IgD-negative memory B cell (primary cell): ENCODE measurements around the gene FLNB. TPM values are rescaled to one million over a fixed set of nuclear protein-coding genes. Genes with fewer than 3 reads are reported as not detected.
"Not testable (repeated sequence)": the region's sequence is repeated elsewhere in the genome, so short reads cannot be mapped to it uniquely, and the experiment has no call there.

Source experiments
- H3K27ac Mint-ChIP-seq, 3 donors: one replicate each; pipeline ENCODE4 v1.8.0; 2020 to 2022; ENCODE audit warnings: mild to moderate bottlenecking in 3 of 3, mixed read lengths in 3 of 3, moderate library complexity in 1 of 3
- H3K27me3 Mint-ChIP-seq: one replicate; pipeline ENCODE4 v1.8.0; 2021; ENCODE audit warnings: mixed read lengths
- H3K36me3 Mint-ChIP-seq: one replicate; pipeline ENCODE4 v1.8.0; 2020; ENCODE audit warnings: mild to moderate bottlenecking, mixed read lengths
- H3K4me1 Mint-ChIP-seq, 3 donors: one replicate each; pipeline ENCODE4 v1.8.0; 2020 to 2022; ENCODE audit warnings: mixed read lengths in 3 of 3, mild to moderate bottlenecking in 1 of 3
- H3K4me3 Mint-ChIP-seq, 4 donors: one replicate each; pipeline ENCODE4 v1.8.0; 2020 to 2022; ENCODE audit warnings: mild to moderate bottlenecking in 4 of 4, mixed read lengths in 4 of 4, moderate library complexity in 3 of 4
- H3K9me3 Mint-ChIP-seq, 3 donors: one replicate each; pipeline ENCODE4 v1.8.0; 2020 to 2021; ENCODE audit warnings: mixed read lengths in 3 of 3, mild to moderate bottlenecking in 1 of 3
- polyA plus RNA-seq: library from polyadenylated mRNA; unstranded; fragments of 300-500 nt; fragmentation: Illumina TruSeq; gene quantifications from one replicate; pipeline ENCODE4 v1.2.3, GENCODE V29; 2021

Gene FLNB
- polyA plus RNA-seq, 1 donor from 2014 or later = 19.7 TPM

DNA sequence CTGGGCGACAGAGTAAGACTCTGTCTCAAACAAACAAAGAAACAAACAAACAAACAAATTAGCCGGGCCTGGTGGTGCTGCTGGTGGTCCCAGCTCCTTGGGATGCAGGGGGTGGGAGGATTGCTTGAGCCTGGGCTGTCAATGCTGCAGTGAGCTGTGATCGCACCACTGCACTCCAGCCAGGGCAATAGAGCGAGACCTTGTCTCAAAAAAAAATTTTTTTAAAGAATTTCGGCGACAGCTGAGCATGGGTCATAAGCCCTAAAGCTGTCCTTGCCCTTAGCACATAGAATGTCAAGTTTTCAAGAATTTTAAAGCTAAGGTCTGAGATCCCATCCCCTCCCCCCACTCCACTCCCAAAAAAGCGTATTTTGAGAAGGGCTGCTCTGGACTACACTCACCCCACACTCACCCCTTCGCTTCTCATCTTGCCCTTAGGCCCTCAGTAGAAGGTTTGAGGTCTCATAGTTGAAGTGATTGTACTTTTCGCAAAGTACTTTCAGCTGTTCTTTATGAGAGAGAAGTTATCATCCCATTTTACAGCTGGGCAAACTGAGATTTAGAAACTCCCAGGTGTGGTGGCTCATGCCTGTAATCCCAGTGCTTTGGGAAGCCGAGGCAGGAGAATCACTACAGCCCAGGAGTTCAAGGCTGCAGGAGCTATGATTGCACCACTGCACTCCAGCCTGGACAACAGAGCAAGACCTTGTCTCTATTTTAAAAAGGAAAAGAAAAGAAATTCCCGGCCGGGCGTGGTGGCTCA is 34.3 kb upstream of the FLNB start:
- peaks cover 0 to 5% (median 2%) of the 10 kb centered on the region in 3 donors for H3K4me1 Mint-ChIP-seq
- H3K4me3 Mint-ChIP-seq = no peak overlapping the region
- H3K9me3 Mint-ChIP-seq = no peaks in the 10 kb centered on the region
- no peaks in the 10 kb centered on the region for H3K36me3 Mint-ChIP-seq
- no peak overlapping the region for H3K27ac Mint-ChIP-seq
- H3K27me3 Mint-ChIP-seq = peaks cover 2% of the 10 kb centered on the region

DNA sequence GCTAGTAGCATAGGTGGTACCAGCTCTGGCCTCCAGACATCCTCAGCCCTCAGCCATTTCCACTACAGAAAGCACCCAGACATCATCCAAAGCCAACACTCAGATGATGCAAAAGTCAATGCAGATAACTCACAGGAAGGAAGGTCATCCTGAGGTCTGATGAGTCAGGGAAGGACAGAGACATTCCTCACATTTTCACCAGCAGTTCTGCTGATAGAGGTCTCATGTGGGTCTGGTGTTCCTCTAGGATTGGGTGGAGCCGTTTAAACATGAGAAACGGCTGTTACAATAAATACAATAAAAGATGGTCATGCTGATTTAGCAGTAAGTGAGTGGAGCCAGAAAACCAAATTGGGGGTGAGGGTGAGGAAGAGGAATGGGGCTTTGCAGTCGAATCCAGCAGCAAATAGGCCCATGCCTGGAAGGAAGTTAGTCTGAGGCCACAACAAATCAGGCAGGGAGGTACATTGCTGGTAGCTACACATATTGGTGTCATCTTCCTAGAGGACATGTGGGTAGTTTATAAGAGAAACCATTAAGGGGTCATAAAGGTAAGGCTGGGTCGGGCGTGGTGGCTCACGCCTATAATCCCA is 33.3 kb upstream of the FLNB start:
- peaks cover 2% of the 10 kb centered on the region for H3K27me3 Mint-ChIP-seq
- H3K36me3 Mint-ChIP-seq = no peaks in the 10 kb centered on the region
- H3K9me3 Mint-ChIP-seq = no peaks in the 10 kb centered on the region
- no peak overlapping the region for H3K4me3 Mint-ChIP-seq
- H3K4me1 Mint-ChIP-seq = peaks cover 0 to 5% (median 2%) of the 10 kb centered on the region in 3 donors
- no peak overlapping the region for H3K27ac Mint-ChIP-seq

DNA sequence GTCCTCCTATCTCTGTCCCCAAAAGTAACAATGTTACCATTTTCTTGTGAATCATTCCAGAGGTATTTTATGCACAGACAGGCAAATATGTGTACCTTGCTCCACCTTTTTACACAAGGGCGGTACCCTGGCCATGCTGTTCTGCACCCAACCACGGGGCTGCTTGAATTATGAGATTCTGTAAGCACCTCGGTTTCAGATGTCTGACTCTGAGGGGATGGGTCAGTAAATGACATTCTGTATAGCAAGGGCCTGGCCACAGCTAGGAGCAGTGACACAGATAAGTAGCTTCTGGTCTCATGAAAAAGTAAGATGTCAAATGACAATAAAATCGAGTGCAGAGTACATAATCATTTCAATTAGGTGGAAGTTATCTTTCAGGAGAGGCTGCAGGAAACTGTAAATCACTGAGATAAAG is 30.4 kb upstream of the FLNB start:
- H3K4me1 Mint-ChIP-seq = peaks cover 9 to 11% (median 10%) of the 10 kb centered on the region in 3 donors
- H3K4me3 Mint-ChIP-seq = no peak overlapping the region
- no peak overlapping the region for H3K27ac Mint-ChIP-seq

DNA sequence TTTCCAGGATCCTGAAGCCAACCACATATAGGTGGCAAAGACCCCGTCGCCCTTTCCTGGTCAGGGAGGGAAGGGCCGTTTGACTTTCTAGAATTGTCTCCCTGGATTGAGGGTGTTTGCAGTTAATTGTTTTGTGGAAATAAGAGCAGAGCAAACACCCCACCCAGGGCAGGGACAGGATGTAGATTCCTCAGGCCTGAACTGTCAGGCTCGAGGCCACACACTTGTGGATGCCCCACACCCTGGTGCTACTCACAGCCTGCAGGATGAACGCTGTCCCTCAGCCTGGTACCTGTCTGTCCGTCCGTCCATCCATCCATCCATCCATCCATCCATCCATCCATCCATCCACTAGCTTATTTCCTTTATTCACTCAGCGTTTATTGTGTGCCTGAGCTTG is 29.9 kb upstream of the FLNB start:
- Mint-ChIP-seq H3K4me1 (peaks cover 11 to 13% (median 11%) of the 10 kb centered on the region in 3 donors), H3K27ac (peak overlapping the region in 1 of 3 donors; percentile 43), H3K9me3 (no peaks in the 10 kb centered on the region), H3K36me3 (no peaks in the 10 kb centered on the region), H3K4me3 (no peak overlapping the region), H3K27me3 (peaks cover 3% of the 10 kb centered on the region)

More for the DNA sequence above, 30.4 kb upstream of the FLNB start:
- peaks cover 3% of the 10 kb centered on the region for H3K27me3 Mint-ChIP-seq
- H3K9me3 Mint-ChIP-seq = no peaks in the 10 kb centered on the region
- H3K36me3 Mint-ChIP-seq = no peaks in the 10 kb centered on the region

DNA sequence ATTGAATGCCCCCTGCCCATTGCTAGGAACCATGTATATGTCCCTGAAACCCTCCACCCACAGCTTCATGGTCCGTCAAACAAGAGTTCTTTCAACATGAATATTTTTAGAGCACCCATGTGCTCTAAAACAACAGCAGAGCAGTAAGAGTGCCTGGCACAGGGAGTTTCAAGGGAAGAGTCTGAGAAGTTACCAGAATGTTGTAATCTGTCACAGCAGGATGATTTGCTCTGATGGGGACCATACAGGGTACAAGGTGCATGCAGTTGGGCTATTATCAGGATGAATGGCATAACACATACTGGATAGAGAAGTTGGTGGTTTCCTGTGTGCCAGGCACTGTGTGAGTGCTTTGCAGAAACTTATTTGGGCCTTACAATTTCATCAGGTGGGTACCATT is 27.8 kb upstream of the FLNB start:
- H3K36me3 Mint-ChIP-seq = no peaks in the 10 kb centered on the region
- peaks cover 3% of the 10 kb centered on the region for H3K27me3 Mint-ChIP-seq
- H3K4me3 Mint-ChIP-seq = no peak overlapping the region
- peaks cover 20 to 21% (median 21%) of the 10 kb centered on the region in 3 donors for H3K4me1 Mint-ChIP-seq
- no peak overlapping the region for H3K27ac Mint-ChIP-seq
- no peaks in the 10 kb centered on the region for H3K9me3 Mint-ChIP-seq

DNA sequence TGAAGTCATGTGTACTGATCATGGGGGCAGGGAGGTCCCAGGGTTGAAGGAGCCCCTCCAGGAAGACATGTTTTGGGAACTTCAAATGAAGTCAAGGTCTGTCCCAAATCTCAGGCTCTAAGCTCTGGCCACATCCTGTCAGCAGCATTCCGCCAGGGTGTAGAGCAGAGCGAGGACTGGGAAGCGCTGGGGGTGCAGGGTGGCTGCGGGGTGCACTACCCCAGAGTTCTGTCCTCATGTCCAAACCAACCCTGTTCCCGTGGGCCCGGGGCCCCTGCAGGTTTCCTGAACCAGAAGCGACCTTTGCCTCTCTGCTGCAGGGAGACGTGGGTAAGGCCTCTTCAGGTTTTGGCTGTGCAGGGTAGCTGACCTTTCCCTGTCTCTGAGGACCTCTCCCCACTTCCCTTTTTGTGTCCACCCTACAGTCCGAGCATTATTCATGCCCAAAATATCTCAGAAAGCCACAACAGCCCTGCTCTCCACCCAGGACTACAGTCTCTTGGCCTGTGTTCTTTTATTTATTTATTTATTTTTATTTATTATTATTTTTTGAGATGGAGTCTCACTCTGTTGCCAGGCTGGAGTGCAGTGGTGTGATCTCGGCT is 26.6 kb upstream of the FLNB start:
- Mint-ChIP-seq H3K27ac (no peak overlapping the region), H3K4me3 (peak overlapping the region in 1 of 4 donors; percentile 37)

DNA sequence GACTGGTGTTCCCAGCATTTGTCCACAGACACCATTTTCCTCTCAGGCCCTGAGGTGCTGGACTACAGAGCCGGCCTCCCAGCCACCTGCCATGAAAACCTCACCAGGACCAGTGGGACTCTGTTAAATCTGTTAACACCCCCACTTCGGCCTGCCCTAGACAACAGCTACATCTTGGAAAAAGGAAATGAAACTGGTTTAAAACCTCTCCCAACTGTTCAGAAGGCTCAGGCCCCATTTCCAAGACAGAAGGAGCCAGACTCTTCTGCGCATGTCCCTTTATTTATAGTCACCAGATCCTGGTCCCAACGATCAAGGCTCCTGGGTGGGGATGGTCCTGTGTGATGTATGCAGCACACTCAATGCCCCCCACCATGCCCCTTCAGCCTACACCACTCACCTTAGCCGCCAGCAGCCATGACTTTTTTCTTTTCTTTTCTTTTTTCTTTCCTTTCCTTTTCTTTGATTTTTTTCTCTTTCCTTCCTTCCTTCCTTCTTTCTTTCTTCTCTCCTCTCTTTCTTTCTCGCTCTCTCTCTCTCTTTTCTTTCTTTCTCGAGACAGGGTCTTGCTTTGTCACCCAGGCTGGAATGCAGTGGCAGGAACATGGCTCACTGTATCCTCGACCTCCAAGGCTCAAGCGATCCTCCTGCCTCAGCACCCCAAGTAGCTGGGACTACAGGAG is 25.5 kb upstream of the FLNB start:
- Mint-ChIP-seq H3K27me3 (peaks cover 3% of the 10 kb centered on the region), H3K9me3 (no peaks in the 10 kb centered on the region), H3K4me1 (peaks cover 20 to 21% (median 21%) of the 10 kb centered on the region in 3 donors), H3K36me3 (no peaks in the 10 kb centered on the region), H3K27ac (no peak overlapping the region), H3K4me3 (peak overlapping the region in 1 of 4 donors; percentile 73)

More for the DNA sequence above, 26.6 kb upstream of the FLNB start:
- Mint-ChIP-seq H3K4me1 (peaks cover 20 to 21% (median 21%) of the 10 kb centered on the region in 3 donors), H3K9me3 (no peaks in the 10 kb centered on the region), H3K36me3 (no peaks in the 10 kb centered on the region), H3K27me3 (peaks cover 3% of the 10 kb centered on the region)

DNA sequence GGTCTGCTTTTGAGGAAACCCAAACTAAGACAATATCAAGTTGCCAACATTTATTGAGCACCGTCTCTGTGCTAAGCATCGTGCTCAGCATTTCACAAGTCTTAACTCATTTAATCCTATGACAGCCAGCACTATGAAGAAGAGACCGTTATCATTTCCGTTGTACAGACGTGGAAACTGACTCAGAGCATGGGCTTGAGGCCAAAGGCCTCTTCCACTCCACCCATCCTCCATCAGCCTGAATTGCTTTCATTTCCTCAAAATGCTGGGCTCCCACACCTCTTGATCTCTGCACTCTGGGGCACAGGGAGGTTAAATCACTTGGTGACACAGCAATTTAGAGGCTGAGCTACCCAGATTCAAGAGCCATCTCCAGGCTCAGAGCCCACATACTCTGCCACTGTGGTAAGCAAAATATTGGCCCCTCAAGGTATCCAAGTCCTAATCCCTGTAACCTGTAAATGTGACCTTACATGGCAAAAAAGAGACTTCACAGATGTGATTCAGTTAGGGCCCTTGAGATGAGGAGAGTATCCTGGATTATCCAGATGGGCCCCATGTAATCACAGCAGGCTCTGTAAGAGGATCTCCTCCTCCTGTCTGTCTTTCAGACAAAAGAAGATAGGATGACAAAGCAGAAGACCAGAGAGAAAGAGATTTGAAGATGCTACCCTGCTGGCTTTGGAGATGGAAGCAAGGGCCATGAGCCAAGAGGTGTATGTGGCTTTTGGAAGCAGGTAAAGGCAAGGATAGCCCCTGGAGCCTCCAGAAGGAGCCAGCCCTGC is 24.3 kb upstream of the FLNB start:
- H3K36me3 Mint-ChIP-seq = no peaks in the 10 kb centered on the region
- H3K27me3 Mint-ChIP-seq = peaks cover 1% of the 10 kb centered on the region
- H3K4me1 Mint-ChIP-seq = peaks cover 19 to 21% (median 20%) of the 10 kb centered on the region in 3 donors
- peak overlapping the region in 2 of 3 donors; percentile 19 to 41 for H3K27ac Mint-ChIP-seq
- peak overlapping the region in 2 of 4 donors; percentile 34 to 55 for H3K4me3 Mint-ChIP-seq
- H3K9me3 Mint-ChIP-seq = no peaks in the 10 kb centered on the region

DNA sequence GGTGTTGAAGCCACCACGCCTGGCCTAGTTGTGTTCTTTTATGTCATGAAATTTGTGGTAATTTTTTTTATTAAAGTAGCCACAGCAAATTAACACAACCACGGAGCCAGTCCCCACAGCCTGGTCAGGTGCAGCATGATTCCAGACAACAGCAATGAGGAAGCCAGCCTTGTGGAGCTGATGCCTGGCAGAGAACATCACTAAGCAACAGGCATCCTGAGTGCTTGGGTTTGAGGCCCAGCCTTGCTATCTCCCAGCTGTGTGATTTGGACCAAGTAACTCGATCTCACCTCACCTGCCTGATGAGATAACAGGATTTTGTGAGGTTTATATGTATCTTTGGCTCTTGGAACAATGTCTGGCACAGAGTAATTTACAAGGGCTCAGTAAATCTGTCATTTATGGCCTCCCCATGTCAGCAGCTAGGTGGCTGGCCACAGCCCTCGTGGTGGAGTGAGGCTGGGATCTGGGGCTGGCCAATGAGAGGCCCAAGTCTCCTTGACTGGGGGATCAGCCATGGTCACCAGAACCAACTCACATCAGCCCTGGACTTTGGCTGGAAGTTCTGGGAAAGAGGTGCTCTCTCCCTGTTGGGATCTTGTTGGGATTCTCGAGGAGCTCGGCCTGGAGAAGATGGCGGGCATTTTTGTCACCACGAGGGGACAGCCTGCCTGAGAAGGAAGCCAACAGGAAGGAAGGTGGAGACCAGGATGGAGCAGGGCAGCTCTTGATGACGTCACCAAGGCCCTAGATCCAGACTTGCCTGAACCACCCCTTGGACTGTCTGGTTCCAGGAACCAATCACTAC is 22.8 kb upstream of the FLNB start:
- Mint-ChIP-seq H3K27ac (no peak overlapping the region), H3K36me3 (no peaks in the 10 kb centered on the region), H3K27me3 (peaks cover 1% of the 10 kb centered on the region), H3K9me3 (peaks cover 0 to 1% (median 0%) of the 10 kb centered on the region in 3 donors), H3K4me3 (no peak overlapping the region), H3K4me1 (peaks cover 19 to 20% (median 19%) of the 10 kb centered on the region in 3 donors)

DNA sequence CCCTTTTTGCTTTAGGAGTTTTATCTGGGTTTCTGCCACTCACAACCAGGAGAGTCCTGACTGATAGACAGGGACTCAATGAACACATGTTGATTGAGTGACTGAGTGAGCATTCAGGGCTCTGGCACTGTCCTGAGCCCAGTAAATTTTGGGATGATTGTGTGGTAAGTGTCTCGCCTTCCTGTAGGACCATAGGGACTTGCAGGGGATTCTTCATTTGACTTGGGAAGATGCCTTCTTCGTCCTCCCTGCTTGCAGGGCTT is 22.3 kb upstream of the FLNB start:
- Mint-ChIP-seq H3K36me3 (no peaks in the 10 kb centered on the region), H3K4me1 (peaks cover 16 to 20% (median 18%) of the 10 kb centered on the region in 3 donors), H3K9me3 (peaks cover 0 to 1% (median 0%) of the 10 kb centered on the region in 3 donors), H3K27ac (no peak overlapping the region), H3K4me3 (no peak overlapping the region), H3K27me3 (peaks cover 1% of the 10 kb centered on the region)

DNA sequence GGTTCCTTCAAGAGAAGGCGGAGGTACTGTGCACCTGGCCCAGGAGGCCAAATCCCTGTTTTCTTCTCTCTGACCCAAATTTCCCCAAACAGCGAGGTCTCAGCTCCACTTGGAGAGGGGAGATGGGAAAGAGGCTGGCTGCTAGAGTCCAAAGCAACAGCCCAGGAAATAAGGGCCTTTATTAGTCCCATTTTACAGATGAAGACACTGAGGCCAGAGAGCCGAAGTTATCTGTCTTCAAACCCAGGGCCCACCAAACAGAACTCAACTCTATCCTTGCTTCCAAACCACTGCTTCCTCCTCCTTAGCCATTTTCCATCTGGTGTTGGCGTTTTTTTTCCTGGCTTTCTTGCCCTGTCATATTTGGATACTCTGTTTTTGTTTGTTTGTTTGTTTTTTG is 22.0 kb upstream of the FLNB start:
- H3K27ac Mint-ChIP-seq = no peak overlapping the region
- H3K9me3 Mint-ChIP-seq = peaks cover 0 to 1% (median 0%) of the 10 kb centered on the region in 3 donors
- H3K36me3 Mint-ChIP-seq = no peaks in the 10 kb centered on the region
- H3K4me1 Mint-ChIP-seq = peaks cover 16 to 20% (median 18%) of the 10 kb centered on the region in 3 donors
- H3K27me3 Mint-ChIP-seq = peaks cover 1% of the 10 kb centered on the region
- H3K4me3 Mint-ChIP-seq = peak overlapping the region in 1 of 4 donors; percentile 52

DNA sequence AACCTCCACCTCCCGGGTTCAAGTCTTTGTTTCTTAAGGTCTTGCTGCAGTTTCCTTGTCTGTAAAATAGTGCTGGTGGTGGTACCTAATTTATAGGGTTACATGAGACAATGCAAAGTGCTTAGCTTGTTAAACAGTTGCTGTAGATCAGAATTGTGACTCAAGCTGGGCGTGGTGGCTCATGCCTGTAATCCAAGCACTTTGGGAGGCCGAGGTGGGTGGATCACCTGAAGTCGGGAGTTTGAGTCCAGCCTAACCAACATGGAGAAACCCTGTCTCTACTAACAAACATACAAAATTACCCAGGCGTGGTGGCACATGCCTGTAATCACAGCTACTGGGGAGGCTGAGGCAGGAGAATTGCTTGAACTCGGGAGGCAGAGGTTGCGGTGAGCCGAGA is 19.0 kb upstream of the FLNB start:
- H3K9me3 Mint-ChIP-seq, H3K4me1 Mint-ChIP-seq, H3K27me3 Mint-ChIP-seq, H3K36me3 Mint-ChIP-seq, H3K4me3 Mint-ChIP-seq, H3K27ac Mint-ChIP-seq: not testable (repeated sequence)

DNA sequence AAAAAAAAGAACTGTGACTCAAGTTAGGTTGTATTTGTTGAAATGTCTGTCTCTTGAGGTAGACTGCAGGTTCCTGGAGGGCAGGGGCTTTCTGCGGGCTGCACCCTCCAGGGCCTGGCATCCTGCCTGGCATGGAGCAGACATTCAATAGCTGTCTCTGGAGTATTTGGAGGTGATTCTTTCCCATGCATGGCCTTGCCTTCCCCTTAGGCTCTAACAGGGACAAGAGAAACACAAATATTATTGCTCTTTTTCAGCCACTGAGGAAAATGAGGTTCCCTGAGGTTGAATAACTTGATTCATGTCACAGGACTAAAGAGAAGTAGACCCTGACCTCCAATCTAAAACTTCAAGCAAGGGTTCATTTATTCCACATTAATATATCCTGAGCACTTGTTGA is 18.6 kb upstream of the FLNB start:
- no peaks in the 10 kb centered on the region for H3K36me3 Mint-ChIP-seq
- peaks cover 0 to 1% (median 0%) of the 10 kb centered on the region in 3 donors for H3K9me3 Mint-ChIP-seq
- peaks cover 0 to 4% (median 2%) of the 10 kb centered on the region in 3 donors for H3K4me1 Mint-ChIP-seq
- no peak overlapping the region for H3K27ac Mint-ChIP-seq
- H3K27me3 Mint-ChIP-seq = no peaks in the 10 kb centered on the region
- H3K4me3 Mint-ChIP-seq = no peak overlapping the region
